PFSK-1 (cell line): ENCODE measurements around the gene MSX2.

Experiments
- FOXP2 ChIP-seq: optimal IDR thresholded peaks from 2 replicates; pipeline ENCODE3; 2011; ENCODE audit warnings: borderline replicate concordance, control low read depth, inconsistent platforms; ENCODE audit not compliant: insufficient read depth; ENCODE audit errors: extremely low read length, extremely low read depth
- POLR2AphosphoS5 ChIP-seq: IDR thresholded peaks from 2 replicates; pipeline ENCODE4 v1.6.1; 2012; ENCODE audit warnings: low read depth, mild to moderate bottlenecking, control low read depth, low read length, moderate library complexity
- REST ChIP-seq, 2 experiments: IDR thresholded peaks; 2 replicates each; pipeline versions ENCODE4 v1.6.1 to v1.8.0; 2011 to 2012; ENCODE audit warnings: low read depth in 2 of 2, low read length in 2 of 2, control low read depth in 1 of 2, inconsistent platforms in 1 of 2, mild to moderate bottlenecking in 1 of 2, moderate library complexity in 1 of 2; ENCODE audit not compliant: insufficient read depth in 1 of 2
- SIN3A ChIP-seq: IDR thresholded peaks from 2 replicates; pipeline ENCODE4 v1.6.1; 2012; ENCODE audit warnings: mild to moderate bottlenecking, low read length, moderate library complexity, borderline replicate concordance; ENCODE audit not compliant: insufficient read depth
- TAF1 ChIP-seq: IDR thresholded peaks from 2 replicates; pipeline ENCODE4 v1.6.1; 2012; ENCODE audit warnings: low read length, control low read depth, borderline replicate concordance; ENCODE audit not compliant: insufficient read depth

The MSX2 gene

GRCh38 chr5:174717826-174718455 is 6.4 kb upstream of the MSX2 start:
- no peak for TF ChIP-seq FOXP2
- no peak for TF ChIP-seq POLR2AphosphoS5
- TF ChIP-seq TAF1, result no peak
- no peak for TF ChIP-seq REST (IDR thresholded peaks at IDR 0.05; ENCODE audit: insufficient read depth in 1 of 2, low read depth in 2 of 2, low read length in 2 of 2)
- TF ChIP-seq SIN3A, result no peak

- TF ChIP-seq REST (IDR thresholded peaks at IDR 0.05; ENCODE audit: insufficient read depth in 1 of 2, low read depth in 2 of 2, low read length in 2 of 2) (no peak), SIN3A (no peak), TAF1 (no peak), POLR2AphosphoS5 (no peak), FOXP2 (no peak)
Observed at GRCh38 chr5:174718880-174719610, 5.3 kb upstream of the MSX2 start.

DNA sequence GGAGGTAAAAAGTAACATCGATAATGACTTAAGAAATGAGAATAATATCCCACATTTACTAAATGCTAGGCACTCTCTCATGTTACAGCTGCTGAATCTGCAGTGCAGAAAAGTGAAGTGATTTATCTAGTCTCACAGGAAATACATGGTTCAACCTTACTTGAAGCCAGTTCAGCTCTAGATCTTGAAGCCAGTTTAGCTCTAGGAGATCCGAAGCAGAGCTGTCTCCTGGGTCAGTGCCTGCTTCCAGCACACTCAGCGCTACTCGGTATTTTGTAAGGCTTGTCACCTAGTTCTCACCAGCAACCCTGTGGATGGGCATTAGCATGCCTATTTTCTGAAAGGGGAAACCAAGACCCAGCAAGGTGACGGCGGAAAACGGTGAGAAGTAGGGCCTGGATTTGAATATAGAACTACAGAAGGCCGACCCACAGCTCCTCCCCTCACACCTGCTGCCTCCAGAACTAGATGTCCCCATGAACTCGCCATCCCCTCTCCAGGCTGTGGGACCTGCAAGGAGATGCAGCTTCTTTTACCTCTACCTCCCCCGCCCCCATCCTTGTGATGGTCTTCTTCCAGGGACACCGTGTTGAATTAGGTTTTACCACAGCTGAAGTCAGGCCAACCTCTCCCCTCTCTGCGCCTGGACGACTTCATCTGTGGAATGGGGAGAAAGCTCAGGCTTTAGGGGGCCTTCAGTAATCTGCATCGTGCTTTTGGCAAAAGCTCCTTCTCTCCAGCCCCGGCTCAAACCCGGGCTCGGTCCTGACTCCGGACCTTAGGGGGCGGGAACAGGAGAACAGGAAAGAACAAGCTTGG is 4.4 kb upstream of the MSX2 start:
- TF ChIP-seq TAF1 (no peak), REST (IDR thresholded peaks at IDR 0.05; ENCODE audit: insufficient read depth in 1 of 2, low read depth in 2 of 2, low read length in 2 of 2) (no peak), SIN3A (no peak), POLR2AphosphoS5 (no peak), FOXP2 (no peak)

DNA sequence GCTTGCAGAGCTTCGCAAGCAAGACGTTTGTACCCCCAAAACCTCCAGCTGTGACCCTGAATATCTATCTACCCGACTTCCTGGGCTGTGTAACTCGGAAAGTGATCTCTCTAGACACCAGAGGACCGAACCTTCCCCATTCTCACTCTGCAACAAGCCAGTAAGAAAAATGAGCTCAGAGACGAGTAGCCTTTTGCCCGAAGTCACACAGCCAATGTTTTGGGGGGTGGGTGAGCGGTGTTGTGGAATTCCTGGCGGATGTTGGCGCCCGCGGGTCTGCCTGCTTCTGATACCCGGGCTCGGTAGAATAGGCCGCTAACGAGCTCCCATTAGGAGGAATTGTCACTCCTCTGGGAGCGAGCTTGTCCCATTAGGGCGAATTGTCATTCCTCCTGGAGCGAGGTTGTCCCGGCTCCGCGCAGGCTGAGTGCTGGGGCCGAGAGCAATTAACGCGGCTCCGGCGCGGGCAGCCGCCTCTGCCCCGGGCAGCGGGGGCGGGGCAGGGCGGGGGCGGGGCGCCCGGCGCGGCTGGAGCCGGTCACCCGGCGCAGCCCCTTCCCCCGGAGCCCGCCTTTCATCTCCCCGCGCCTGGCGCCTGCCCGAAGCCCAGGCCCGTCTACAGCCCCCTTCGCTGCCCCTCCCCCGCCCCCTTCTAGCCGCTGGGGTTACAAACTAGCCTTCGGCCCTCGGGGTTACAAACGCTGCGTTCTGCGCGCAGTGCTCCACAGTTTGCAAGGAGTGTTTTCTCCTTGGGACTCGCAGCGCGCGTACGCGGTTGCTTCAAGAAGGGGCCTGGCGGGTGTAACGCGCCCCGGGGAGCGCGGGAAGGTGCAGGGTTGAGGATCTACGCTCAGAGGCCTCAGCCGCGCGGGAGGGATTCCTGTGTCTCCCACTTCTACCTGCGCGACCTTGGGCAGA is 3.5 kb upstream of the MSX2 start:
- no peak for TF ChIP-seq SIN3A
- no peak for TF ChIP-seq REST (IDR thresholded peaks at IDR 0.05; ENCODE audit: insufficient read depth in 1 of 2, low read depth in 2 of 2, low read length in 2 of 2)
